ELF-1 (cell line): ENCODE data around the gene SLC16A8.
A peak's percentile ranks its signal among the peaks of the same experiment; 100 is the strongest.
"Not testable (repeated sequence)": the region's sequence is repeated elsewhere in the genome, so short reads cannot be mapped to it uniquely, and the experiment has no call there.

Experiments
- DNase-seq: peaks from one replicate; pipeline ENCODE4 v3.0.0-alpha.2; 2016; ENCODE audit warnings: low read depth, low spot score

Gene SLC16A8

GRCh38 chr22:38083931-38084631 is at the start of gene SLC16A8:
TSS of gene SLC16A8 (minus strand) at chr22:38084184. CDS start at chr22:38082873, 1,311 bp downstream.
- peak; percentile 88 for DNase-seq

- DNase-seq: no peak
These were observed 49.3 kb upstream of the SLC16A8 start for GRCh38 chr22:38133331-38133730.

GRCh38 chr22:38132794-38133193 is 48.8 kb upstream of the SLC16A8 start:
- no peak for DNase-seq

GRCh38 chr22:38132136-38132535 is 48.2 kb upstream of the SLC16A8 start:
- DNase-seq: no peak

- no peak for DNase-seq
These were observed 47.4 kb upstream of the SLC16A8 start for GRCh38 chr22:38131399-38131798.

- no peak for DNase-seq
These were observed 45.9 kb upstream of the SLC16A8 start for GRCh38 chr22:38129856-38130255.

- no peak for DNase-seq
These were observed 45.0 kb upstream of the SLC16A8 start for GRCh38 chr22:38129021-38129420.

GRCh38 chr22:38127869-38128268 is 43.9 kb upstream of the SLC16A8 start:
- no peak for DNase-seq

- DNase-seq: no peak
These were observed 43.1 kb upstream of the SLC16A8 start for GRCh38 chr22:38126928-38127668.

- DNase-seq: no peak
These were observed 41.8 kb upstream of the SLC16A8 start for GRCh38 chr22:38125751-38126201.

- DNase-seq: no peak
These were observed 41.1 kb upstream of the SLC16A8 start for GRCh38 chr22:38125038-38125610.

- peak; percentile 43 for DNase-seq
These were observed 40.4 kb upstream of the SLC16A8 start for GRCh38 chr22:38124236-38124974.

GRCh38 chr22:38122616-38123015 is 38.6 kb upstream of the SLC16A8 start:
- no peak for DNase-seq

GRCh38 chr22:38120359-38121110 is 36.6 kb upstream of the SLC16A8 start:
- DNase-seq: no peak

- DNase-seq: not testable (repeated sequence)
These were observed 34.8 kb upstream of the SLC16A8 start for GRCh38 chr22:38118747-38119146.

GRCh38 chr22:38118182-38118581 is 34.2 kb upstream of the SLC16A8 start:
- no peak for DNase-seq

- not testable (repeated sequence) for DNase-seq
These were observed 33.6 kb upstream of the SLC16A8 start for GRCh38 chr22:38117556-38117955.

GRCh38 chr22:38115423-38116205 is 31.6 kb upstream of the SLC16A8 start:
- DNase-seq: no peak

GRCh38 chr22:38114484-38115398 is 30.8 kb upstream of the SLC16A8 start:
- DNase-seq: peak; percentile 91
